HG02885 (cell line): ENCODE measurements around the gene MTCH1.
"Not testable (repeated sequence)": the region's sequence is repeated elsewhere in the genome, so short reads cannot be mapped to it uniquely, and the experiment has no call there.

ENCODE experiments used
- ATAC-seq: cut with Tn5 transposase; IDR thresholded peaks from one replicate; pipeline ENCODE4 v1.9.1; 2021; ENCODE audit warnings: mild to moderate bottlenecking; ENCODE audit not compliant: unreplicated experiment, poor library complexity

MTCH1 gene

DNA sequence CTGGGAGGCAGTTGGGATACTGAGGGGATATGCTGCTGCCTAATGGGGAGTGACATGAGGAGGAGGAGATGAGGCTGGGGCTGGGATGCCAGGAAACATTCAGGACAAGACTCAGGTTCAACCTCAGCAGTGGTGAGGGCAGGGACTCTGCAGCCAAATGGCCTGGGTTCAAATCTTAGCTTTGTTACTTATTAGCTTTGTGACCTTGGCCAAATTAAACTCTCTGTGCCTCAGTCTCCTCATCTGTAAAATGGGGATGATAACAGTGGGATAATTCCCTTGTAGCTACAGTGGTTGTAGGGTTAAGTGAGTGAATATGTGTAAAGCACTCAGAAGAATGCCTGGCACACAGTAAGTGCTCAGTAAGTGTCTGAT is 29.6 kb downstream of the MTCH1 start:
- no peak for ATAC-seq

DNA sequence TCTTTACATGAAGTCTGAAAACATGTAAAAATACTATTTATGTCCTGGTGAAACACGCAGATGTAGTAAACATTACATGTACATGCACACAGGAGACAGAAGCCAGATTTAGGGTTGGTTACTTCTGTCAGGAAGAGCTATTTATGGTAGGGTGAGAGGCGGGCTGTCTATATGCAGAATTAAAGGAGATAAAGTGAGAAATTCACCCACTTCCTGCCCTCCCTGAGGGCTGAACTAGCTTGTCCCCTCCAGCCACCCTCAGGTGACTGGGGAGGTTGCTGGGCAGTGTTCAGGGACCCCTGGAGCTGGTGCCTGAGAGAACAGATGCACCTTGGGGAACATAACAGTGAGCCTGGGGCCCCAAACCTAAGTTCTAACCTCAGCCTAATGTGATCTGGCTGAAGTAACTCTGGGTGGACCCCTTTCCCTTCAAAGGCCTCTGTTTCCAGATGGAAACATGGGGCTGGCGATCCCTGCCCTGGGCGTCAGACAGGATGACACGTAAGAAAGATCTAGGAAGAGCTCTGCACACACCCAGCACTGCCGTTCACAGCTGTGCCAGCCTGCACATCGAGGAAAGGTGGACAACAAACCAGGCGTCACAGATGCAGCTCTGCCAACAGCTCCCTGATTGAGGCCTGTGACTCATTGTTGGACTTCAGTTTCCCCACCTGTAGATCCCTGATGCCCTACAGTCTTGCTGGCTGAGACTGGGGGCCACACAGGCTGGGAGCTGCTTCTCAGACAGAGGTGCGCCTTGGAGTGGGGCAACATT is 30.1 kb downstream of the MTCH1 start:
- no peak for ATAC-seq

DNA sequence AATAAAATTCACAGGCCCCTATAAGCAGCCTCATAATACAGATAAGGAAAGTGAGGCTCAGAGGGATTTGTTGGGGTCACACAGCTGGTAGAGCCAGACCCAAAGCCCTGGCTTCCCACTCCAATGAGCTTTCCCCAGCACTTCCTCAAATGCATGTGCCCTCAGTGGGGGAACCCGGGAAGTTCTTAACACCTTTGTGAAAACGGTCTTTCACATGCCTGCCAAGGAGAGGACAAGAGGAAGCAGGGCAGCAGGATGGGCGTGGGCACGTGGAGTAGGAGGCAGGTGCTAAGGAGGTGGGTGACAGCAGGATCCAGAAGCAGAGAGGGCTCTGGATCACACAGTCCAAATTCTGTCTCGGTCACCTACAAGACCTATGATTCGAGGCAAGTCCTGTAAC is 30.9 kb downstream of the MTCH1 start:
- no peak for ATAC-seq

DNA sequence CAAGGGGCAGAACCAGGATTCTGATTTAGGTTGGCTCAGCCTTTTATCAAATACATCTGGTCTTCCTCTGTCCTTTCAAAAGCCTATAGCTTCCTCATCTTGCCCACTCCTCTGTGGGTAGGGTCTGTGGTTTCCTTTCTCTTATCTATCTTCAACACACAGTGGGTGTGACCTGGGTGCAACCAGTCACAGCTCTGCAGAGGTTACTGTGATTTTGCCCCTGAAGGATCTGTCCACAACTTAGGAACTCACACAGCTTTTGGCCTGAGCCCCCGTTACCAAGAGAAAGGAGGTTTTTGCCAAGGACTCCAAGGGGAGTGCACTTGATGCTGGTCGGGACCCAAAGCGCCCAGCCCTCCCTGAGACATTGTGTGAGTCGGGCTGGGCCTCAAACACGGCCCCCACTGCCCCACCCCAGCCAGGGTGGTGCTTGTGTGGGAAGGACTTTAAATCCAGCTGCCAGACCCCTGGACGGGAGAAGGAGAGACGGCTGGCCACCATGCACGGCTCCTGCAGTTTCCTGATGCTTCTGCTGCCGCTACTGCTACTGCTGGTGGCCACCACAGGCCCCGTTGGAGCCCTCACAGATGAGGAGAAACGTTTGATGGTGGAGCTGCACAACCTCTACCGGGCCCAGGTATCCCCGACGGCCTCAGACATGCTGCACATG is 31.6 kb downstream of the MTCH1 start, which contains the start of gene PI16:
TSS of gene PI16 (plus strand) at position 477 of the 670 bp plus-strand sequence. CDS start at position 500, 23 bp downstream.
- ATAC-seq, result no peak

DNA sequence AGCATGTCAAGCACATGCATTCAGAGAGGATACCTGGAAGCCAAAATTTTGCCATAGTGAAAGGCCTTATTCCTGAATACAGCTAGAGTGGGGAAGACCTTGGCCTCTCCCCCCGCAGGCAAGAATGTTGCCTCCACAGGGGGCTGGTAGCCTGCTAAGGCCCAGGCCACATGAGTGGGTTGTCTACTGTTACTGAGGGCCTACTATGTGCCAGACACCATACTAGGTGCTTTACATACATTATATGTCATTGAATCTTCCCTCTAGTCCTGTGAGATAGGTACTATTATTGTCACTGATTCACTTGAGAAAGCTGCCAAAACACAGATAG is 32.1 kb downstream of the MTCH1 start:
- no peak for ATAC-seq

DNA sequence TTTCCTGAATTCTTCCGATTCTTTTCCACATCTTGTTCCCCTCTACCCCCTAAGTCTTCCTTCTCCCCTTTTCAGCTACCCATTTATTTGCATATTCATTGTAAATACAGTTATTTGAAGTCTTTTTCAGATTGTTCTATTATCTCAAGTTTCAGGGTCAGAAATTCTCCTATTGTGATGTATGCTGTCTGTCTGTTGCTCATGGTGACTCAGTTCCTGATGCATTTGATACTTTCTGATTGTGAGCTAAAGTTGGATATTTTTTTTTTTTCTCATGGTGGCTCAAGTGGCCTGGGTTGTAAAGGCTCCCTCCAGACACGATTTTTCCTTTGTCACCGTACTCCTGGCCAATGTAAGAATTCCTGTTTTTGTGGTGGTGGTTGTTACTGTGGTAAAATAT is 36.4 kb downstream of the MTCH1 start:
- no peak for ATAC-seq

DNA sequence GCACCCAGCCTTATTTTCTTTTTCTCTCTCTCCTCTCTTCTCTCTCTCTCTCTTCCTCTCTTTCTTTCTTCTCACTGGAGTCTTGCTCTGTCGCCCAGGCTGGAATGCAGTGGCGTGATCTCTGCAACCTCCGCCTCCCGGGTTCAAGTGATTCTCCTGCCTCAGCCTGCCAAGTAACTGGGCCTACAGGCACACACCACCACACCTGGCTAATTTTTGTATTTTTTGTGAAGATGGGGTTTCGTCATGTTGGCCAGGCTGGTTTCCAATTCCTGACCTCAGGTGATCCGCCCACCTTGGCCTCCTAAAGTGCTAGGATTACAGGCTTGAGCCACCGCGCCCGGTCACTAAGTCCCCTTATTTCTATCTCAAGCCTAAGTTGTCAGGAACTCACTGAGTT is 36.9 kb downstream of the MTCH1 start:
- not testable (repeated sequence) for ATAC-seq

DNA sequence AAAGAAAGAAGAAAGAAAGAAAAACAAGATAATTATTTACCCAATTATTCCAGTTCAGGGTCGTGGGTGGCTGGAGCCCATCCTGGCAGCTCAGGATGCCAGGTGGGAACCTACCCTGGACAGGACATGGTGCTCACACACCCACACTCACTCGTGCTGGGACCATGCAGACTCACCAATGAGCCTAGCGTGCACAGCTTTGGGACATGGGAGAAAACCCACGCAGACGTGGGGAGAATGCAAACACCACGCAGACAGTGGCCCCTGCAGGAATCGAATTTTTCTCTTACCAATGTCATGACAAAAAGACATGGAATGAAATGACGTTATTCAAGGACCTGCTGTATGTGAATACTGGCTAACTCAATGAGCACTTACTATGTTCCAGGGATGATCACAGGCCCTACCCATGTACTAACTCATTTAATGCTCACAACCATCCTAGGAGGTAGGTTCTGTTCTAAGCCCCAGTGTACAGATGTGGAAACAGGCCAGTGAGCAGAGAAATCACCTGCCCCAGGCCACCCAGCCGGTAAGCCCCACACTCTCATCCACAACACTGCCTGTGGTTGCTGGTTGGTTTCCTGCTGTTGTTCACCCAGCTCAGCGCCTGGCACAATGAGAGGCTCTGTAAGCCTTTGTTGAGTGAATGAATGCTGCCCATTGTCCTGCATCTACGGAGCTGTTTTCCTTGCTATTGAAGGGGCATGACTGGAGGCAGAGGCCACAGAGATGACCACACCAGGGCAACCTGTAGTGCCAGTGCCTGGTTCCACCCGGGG is 38.2 kb downstream of the MTCH1 start:
- no peak for ATAC-seq

DNA sequence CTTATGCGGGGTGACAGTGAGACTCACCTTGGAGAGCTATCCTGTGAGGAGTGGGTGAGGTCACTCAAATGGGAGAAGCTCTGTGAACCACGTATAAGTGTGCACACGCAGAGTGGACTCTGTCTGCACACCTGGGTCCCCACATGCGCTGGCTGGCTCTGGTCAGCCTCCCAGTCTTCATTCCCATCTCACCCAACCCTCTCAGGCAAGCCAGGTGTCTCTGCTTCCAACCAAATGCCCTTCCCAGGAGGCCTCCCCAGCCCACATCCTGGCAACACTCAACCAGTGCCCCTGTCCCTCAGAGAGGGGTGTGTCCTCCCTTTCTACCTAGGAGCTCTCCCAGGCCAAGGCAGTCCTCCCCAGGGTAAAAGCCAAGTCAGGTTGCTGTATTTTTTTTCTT is 39.5 kb downstream of the MTCH1 start:
- ATAC-seq, result no peak

DNA sequence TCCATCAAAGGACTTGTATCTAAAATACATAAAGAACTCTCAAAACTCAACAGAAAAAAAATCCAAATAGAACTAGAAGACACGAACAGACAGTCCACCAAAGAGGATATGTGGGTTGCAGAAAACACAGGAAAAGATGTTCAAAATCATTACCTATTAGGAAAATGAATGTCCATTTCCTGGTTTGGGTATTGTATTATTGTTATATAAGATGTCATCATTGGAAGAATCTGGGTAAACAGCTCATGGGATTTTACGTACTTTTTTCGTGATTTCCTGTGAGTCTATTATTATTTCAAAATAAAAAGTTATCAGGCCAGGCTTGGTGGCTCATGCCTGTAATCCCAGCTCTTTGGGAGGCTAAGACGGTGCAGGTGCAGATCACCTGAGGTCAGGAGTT is 40.7 kb downstream of the MTCH1 start:
- ATAC-seq, result no peak

DNA sequence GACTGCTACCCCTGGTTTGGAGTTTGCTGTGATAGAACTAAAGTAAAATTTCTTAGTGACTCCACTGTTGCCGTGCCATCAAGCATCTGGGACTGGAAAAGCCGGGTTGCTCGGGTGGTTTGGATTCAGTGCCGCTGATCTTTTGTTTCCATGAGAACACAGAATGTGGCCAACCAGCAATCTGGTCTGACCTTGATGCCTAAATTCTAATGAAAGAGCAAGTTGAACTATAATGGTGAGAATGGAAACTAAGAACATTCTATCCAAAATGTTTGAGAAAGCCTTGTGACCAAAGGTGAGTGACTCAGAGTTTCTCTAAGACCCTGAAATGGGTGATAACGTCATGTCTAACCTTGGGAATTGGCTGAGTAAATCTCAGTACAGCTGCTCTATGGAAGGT is 41.3 kb downstream of the MTCH1 start:
- ATAC-seq, result no peak

DNA sequence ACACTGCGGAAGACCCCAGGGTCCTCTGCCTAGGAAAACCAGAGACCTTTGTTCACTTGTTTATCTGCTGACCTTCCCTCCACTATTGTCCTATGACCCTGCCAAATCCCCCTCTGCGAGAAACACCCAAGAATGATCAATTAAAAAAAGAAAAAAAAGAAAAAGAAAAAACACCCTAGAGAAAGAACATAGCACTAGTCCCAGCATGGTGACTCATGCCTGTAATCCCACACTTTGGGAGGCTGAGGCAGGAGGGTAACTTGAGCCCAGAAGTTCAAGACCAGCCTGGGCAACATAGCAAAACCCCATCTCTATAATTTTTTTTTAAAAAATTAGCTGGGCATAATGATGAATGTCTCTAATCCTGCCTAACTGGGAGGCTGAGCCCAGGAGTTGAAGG is 43.7 kb downstream of the MTCH1 start:
- not testable (repeated sequence) for ATAC-seq

DNA sequence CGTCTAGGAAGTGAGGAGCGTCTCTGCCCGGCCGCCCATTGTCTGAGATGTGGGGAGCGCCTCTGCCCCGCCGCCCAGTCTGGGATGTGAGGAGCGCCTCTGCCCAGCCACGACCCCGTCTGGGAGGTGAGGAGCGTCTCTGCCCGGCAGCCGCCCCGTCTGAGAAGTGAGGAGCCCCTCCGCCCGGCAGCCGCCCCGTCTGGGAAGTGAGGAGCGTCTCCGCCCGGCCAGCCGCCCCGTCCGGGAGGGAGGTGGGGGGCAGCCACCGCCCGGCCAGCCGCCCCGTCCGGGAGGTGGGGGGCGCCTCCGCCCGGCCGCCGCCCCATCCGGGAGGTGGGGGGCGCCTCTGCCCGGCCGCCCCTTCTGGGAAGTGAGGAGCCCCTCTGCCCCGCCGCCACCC is 44.4 kb downstream of the MTCH1 start:
- ATAC-seq, result not testable (repeated sequence)

DNA sequence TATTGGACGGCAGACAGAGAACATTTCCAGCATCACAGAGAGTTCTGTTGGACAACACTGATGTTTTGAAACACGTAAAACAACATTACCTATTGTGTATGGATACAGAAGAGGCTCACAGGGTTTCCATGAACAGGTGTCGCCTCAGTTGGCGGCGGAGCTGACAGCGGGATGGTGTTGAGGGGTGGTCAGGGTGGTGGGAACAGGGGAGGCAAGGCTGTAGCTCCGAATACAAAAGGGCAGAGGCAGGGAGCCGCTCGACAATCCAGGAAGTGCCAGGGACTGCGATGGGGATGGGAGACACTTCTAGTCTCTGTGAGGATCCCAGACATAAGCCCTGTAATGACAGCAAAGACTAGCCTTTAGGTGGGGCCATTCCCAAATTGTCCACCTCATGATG is 46.0 kb downstream of the MTCH1 start:
- ATAC-seq, result no peak

DNA sequence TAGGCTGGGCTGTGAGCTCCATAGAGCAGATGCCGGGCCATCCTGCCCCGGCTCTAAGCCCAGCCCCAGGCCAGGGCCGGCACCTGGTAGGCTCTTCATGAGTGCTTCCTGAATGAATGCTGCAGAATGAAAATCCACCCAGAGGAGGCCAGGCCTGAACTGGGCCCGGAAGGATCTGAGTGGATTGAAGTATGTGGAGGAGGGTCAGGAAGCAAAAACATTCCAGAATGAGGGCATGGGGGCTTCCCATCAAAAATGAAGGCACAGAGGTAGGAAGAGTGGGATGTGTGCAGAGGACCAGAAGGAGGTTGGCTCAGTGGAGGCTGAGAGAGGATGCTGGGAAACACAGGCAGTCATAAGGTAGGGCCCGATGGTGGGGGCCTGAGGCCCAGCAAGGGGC is 47.0 kb downstream of the MTCH1 start:
- not testable (repeated sequence) for ATAC-seq

DNA sequence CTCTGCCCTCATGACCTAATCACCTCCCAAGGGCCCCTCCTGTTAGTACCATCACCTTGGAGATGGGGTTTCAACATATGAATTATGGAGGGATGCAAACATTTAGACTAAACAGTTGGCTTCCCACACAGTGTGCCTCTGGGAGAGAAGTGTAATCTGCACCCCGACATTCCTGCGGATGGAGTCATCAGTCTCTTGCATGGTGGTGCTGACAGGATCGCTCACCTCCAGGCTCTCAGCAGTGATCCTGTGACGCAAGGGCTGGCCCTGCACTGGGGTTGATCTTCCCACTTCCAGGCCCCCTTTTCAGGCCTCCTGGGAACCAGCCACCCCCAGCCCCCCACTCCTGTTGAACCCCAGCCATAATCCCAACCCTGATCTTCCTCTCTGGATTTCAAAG is 47.5 kb downstream of the MTCH1 start:
- ATAC-seq, result no peak

DNA sequence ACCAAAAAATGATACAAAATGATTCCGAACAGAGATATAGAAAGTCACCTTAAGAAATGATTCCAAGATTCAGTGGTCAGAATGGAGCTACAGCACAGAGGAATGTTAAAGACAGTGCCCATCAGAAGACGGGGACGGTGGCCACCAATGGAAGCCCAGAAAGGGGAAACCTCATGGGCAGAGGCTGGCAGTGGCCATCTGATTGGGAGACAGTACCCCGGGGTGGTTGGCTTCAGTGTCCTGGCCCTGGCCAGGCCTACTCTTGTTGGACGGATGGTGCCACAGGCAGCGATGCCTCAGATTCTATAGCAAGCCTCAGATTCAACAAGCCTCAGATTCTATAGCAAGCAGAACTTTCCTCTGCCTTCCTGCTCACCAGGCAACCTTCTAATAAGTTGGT is 48.1 kb downstream of the MTCH1 start:
- ATAC-seq, result no peak

DNA sequence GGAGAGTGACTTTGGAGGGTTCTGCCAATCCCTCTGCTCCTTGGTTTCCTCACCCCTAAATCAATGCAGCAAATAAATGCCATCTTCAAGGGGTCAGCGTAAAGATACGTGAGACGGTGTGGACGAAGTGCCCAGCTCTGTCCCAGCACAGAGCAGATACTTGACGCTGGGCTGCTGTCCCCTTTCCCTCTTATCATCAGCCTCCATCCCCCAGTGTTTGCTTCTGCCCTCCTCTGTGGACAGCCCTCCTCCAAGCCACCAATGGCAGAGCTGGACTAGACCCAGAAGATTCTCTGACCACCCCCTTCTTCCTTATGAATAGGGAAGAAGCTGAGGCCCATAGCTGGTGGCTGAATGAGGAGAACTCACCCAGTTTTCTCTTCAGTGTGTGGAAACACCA is 49.2 kb downstream of the MTCH1 start:
- no peak for ATAC-seq

DNA sequence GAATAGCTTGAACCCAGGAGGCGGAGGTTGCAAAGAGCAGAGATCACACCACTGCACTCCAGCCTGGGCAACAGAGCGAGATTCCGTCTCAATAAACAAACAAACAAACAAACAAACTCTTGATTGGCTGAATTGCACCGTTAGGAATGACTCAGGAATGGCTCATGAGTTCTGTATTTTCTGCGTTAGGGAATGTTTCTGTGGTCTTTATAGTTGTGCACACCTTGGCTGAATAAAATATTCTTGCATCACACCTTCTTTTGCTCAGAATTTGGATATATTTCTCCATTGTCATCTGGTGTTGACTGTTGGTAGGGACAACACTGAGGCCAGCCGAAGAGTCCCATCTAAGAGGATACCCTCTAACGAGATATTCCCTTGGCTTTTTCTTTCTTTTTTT is 51.1 kb downstream of the MTCH1 start:
- ATAC-seq, result no peak

DNA sequence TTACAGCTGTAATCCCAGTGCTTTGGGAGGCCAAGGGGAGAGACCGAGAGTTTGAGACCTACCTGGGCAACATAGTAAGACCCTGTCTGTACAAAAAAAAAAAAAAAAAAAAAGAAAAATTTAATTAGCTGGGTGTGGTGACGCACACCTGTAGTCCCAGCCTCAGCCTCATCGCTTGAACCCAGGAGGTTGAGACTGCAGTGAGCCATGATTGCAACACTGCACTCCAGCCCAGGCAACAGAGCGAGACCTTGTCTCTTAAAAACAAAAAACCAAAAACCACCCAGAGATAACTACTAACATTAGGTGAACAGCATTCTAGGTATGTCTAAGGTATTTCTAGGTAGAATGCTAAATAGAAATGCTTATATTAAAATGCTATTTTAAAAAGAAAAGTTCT is 52.5 kb downstream of the MTCH1 start:
- no peak for ATAC-seq

DNA sequence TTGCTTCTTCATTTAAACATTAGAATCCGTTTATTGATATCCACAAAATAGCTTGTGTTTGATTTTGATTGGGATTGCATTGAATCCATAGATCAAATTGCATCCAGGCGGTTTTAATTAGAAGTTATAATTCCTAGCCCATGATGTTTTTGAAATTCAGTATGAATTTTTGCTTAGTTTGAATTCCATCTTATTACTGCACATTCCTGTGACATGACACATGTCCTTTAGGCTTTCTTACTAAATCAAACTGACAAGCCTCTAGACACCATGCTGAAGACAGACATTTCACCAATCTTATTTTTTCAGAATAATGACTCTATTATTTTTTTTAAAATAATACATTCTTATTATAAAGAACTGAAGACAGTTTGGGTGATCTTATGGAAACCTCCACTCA is 52.9 kb downstream of the MTCH1 start:
- ATAC-seq, result no peak
